Calu3 (cell line): Measurements from ENCODE around the gene ASB18. TPM values are rescaled to one million over a fixed set of nuclear protein-coding genes. Genes with fewer than 3 reads are reported as not detected.

Experiments
- BruUV-seq: library from RNA; stranded (reverse); fragments of 400-500 nt; replicated peaks from 2 replicates; lab custom pipeline; 2021; lab: Mats Ljungman, UMichigan
- CTCF ChIA-PET: fragments of 300-600 bp; sonication (Branson Sonifier 250); formaldehyde crosslinking; loops from one replicate; lab custom pipeline; 2022; ENCODE audit warnings: antibody characterized with exemption; lab: Charles Lee
- DNase-seq: peaks from one replicate; pipeline ENCODE4 v3.0.0; 2022
- H3K27ac Mint-ChIP-seq: one replicate; pipeline ENCODE4 v1.8.0; 2022; ENCODE audit warnings: mixed read lengths; ENCODE audit not compliant: unreplicated experiment
- H3K27me3 Mint-ChIP-seq: one replicate; pipeline ENCODE4 v1.8.0; 2022; ENCODE audit warnings: mixed read lengths; ENCODE audit not compliant: unreplicated experiment
- H3K36me3 Mint-ChIP-seq: one replicate; pipeline ENCODE4 v1.8.0; 2022; ENCODE audit warnings: mild to moderate bottlenecking, moderate library complexity, mixed read lengths; ENCODE audit not compliant: insufficient read depth, unreplicated experiment
- H3K4me1 Mint-ChIP-seq: one replicate; pipeline ENCODE4 v1.8.0; 2022; ENCODE audit warnings: mild to moderate bottlenecking, low read depth, mixed read lengths; ENCODE audit not compliant: unreplicated experiment
- H3K4me3 Mint-ChIP-seq: one replicate; pipeline ENCODE4 v1.8.0; 2022; ENCODE audit warnings: mild to moderate bottlenecking, low read depth, moderate library complexity, mixed read lengths; ENCODE audit not compliant: unreplicated experiment
- H3K9me3 Mint-ChIP-seq: one replicate; pipeline ENCODE4 v1.8.0; 2022; ENCODE audit warnings: low read depth, mixed read lengths; ENCODE audit not compliant: unreplicated experiment
- CTCF ChIP-seq: fragments of 200-600 bp; IDR thresholded peaks from one replicate; pipeline ENCODE4 v1.8.0; 2022; ENCODE audit warnings: antibody characterized with exemption; ENCODE audit not compliant: unreplicated experiment
- intact Hi-C: fragments of 100-400 bp; cut with micrococcal nuclease; formaldehyde crosslinking; loops from one replicate; pipeline ENCODE4 v1.10.0; 2022; ENCODE audit not compliant: unreplicated experiment
- total RNA-seq: library from RNA; stranded (reverse); gene quantifications from 2 replicates; pipeline ENCODE4 v1.2.3, GENCODE V29; 2022

ASB18 gene
- total RNA-seq, 1 experiment from 2014 or later, result not detected

GRCh38 chr2:236214376-236214995 is 49.7 kb downstream of the ASB18 start:
- no peak overlapping the region for H3K4me3 Mint-ChIP-seq
- peaks cover 5% of the 10 kb centered on the region for H3K36me3 Mint-ChIP-seq
- TF ChIP-seq CTCF, result no peak
- intact Hi-C loops, result no loop called here
- no peaks in the 10 kb centered on the region for H3K27me3 Mint-ChIP-seq
- CTCF ChIA-PET, result interaction anchor here (0.6 kb wide), 1 partner anchor 70 kb away, joined by 3 read pairs; no protein-coding TSS in a partner anchor
- H3K4me1 Mint-ChIP-seq, result peaks cover 21% of the 10 kb centered on the region
- no peak overlapping the region for H3K27ac Mint-ChIP-seq
- H3K9me3 Mint-ChIP-seq, result no peaks in the 10 kb centered on the region
- DNase-seq, result no peak
- no TSS peak for BruUV-seq

- H3K36me3 Mint-ChIP-seq, result peaks cover 5% of the 10 kb centered on the region
- no peak overlapping the region for H3K27ac Mint-ChIP-seq
- DNase-seq, result no peak
- peaks cover 24% of the 10 kb centered on the region for H3K4me1 Mint-ChIP-seq
- BruUV-seq, result no TSS peak
- CTCF ChIA-PET, result interaction anchor here (0.6 kb wide), 1 partner anchor 23 kb away, joined by 3 read pairs; no protein-coding TSS in a partner anchor
- H3K4me3 Mint-ChIP-seq, result no peak overlapping the region
- H3K27me3 Mint-ChIP-seq, result no peaks in the 10 kb centered on the region
- intact Hi-C loops, result no loop called here
- TF ChIP-seq CTCF, result no peak
- H3K9me3 Mint-ChIP-seq, result peaks cover 3% of the 10 kb centered on the region
Observed at GRCh38 chr2:236211296-236211695, 52.9 kb downstream of the ASB18 start.

- Mint-ChIP-seq H3K27me3 (no peaks in the 10 kb centered on the region), H3K27ac (no peak overlapping the region), H3K36me3 (peaks cover 5% of the 10 kb centered on the region), H3K4me1 (peaks cover 17% of the 10 kb centered on the region), H3K9me3 (peaks cover 3% of the 10 kb centered on the region), H3K4me3 (no peak overlapping the region)
- intact Hi-C loops, result no loop called here
- no TSS peak for BruUV-seq
- CTCF ChIA-PET, result no interaction called here
- DNase-seq, result no peak
- no peak for TF ChIP-seq CTCF
Observed at GRCh38 chr2:236210536-236210935, 53.7 kb downstream of the ASB18 start.

GRCh38 chr2:236209996-236210395 is 54.2 kb downstream of the ASB18 start:
- CTCF ChIA-PET, result interaction anchor here (0.7 to 1.5 kb wide), 2 partner anchors 10 to 431 kb away, joined by 3 to 8 read pairs; no protein-coding TSS in a partner anchor

More at GRCh38 chr2:236209996-236210395, 54.2 kb downstream of the ASB18 start:
- intact Hi-C loops, result no loop called here
- Mint-ChIP-seq H3K4me1 (peaks cover 12% of the 10 kb centered on the region), H3K27ac (peak overlapping the region; percentile 14), H3K9me3 (peaks cover 3% of the 10 kb centered on the region), H3K27me3 (no peaks in the 10 kb centered on the region), H3K4me3 (no peak overlapping the region), H3K36me3 (peaks cover 2% of the 10 kb centered on the region)
- TF ChIP-seq CTCF, result no peak
- BruUV-seq, result no TSS peak
- no peak for DNase-seq
